ENCODE measurements around the gene CLDN11. TPM values are rescaled to one million over a fixed set of nuclear protein-coding genes. Genes with fewer than 3 reads are reported as not detected.

CLDN11 gene
- total and polyA plus RNA-seq, 4 donors = 0.28 to 3.3 (median 1.9) TPM

- Histone ChIP-seq H3K27me3 (ENCODE audit: control insufficient read depth in 4 of 4, insufficient read depth in 4 of 4, low read length in 3 of 4) (no peaks in the 10 kb centered on the region), H3K36me3 (ENCODE audit: control insufficient read depth in 4 of 4, insufficient read depth in 3 of 4, low read depth in 1 of 4, low read length in 3 of 4) (no peaks in the 10 kb centered on the region), H3K9me3 (ENCODE audit: control insufficient read depth in 4 of 4, low read length in 3 of 4) (no peaks in the 10 kb centered on the region), H3K4me3 (ENCODE audit: low read depth in 1 of 3, low read length in 3 of 3) (no peak overlapping the region), H3K4me1 (ENCODE audit: control insufficient read depth in 4 of 4, insufficient read depth in 4 of 4, low read length in 3 of 4) (no peaks in the 10 kb centered on the region), H3K9ac (ENCODE audit: low read depth in 1 of 2, low read length in 2 of 2) (no peak overlapping the region), H3K27ac (ENCODE audit: low read depth in 1 of 2, low read length in 2 of 2) (no peak overlapping the region)
- TF ChIP-seq RXRA (IDR thresholded peaks at IDR 0.05) (no peak), EGR1 (IDR thresholded peaks at IDR 0.05; ENCODE audit: low read depth in 2 of 2) (no peak), NR2F2 (IDR thresholded peaks at IDR 0.05) (no peak), FOXA2 (IDR thresholded peaks at IDR 0.05) (no peak), SP1 (IDR thresholded peaks at IDR 0.05) (no peak), HNF4G (IDR thresholded peaks at IDR 0.05) (no peak), TAF1 (conservative IDR thresholded peaks at IDR 0.05) (no peak), JUND (IDR thresholded peaks at IDR 0.05) (no peak), MAX (IDR thresholded peaks at IDR 0.05) (no peak), REST (IDR thresholded peaks at IDR 0.05) (no peak), HNF4A (conservative IDR thresholded peaks at IDR 0.05) (no peak), YY1 (IDR thresholded peaks at IDR 0.05) (no peak), GABPA (IDR thresholded peaks at IDR 0.05 in 1 of 2, conservative IDR thresholded peaks at IDR 0.05 in 1 of 2) (no peak), ZBTB33 (IDR thresholded peaks at IDR 0.05) (no peak), FOXA1 (IDR thresholded peaks at IDR 0.05) (no peak), CTCF (IDR thresholded peaks at IDR 0.05; ENCODE audit: low read depth, low read length, missing input control) (no peak), RAD21 (IDR thresholded peaks at IDR 0.05) (no peak), ATF3 (IDR thresholded peaks at IDR 0.05) (no peak)
- no peak for DNase-seq (ENCODE audit: low spot score)
- 54% methylated on average over 4 of the region's 4 CpGs for WGBS
Measured at GRCh38 chr3:170458285-170458684, 39.6 kb downstream of the CLDN11 start.
